ENCODE measurements around the gene NFIB. TPM values are rescaled to one million over a fixed set of nuclear protein-coding genes. Genes with fewer than 3 reads are reported as not detected.

NFIB gene
- total RNA-seq, 1 experiment from 2014 or later, result 12.5 TPM

DNA sequence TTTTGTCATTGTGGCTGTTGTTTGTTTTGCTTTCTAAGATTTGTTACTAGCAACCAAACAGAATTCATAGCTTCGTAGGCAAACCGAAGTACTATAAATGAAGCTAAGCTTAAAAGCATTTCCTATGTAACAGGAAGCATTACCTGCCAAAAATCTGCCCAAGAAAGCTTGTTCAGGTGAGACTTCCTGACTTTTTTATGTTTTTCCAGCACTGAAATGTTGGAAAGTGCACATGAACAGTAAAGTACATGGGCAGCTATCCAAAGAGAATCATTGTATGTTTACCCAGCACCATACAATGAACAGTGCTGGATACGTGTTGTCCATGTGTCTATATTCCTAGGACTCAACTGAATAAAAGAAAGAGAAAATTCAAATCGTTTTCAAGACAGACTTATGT is 247.1 kb downstream of the NFIB start:
- H3K4me1 Mint-ChIP-seq, result no peaks in the 10 kb centered on the region
- no peaks in the 10 kb centered on the region for H3K36me3 Mint-ChIP-seq
- ChIA-PET CTCF (no interaction called here), POLR2A (interaction anchor here (0.6 kb wide), 1 partner anchor 80 kb away, joined by 3 read pairs; no protein-coding TSS in a partner anchor)
- ATAC-seq (no peak), DNase-seq (ENCODE audit: low spot score) (no peak)
- H3K9me3 Mint-ChIP-seq, result peaks cover 5% of the 10 kb centered on the region; the same call in 1 of the 2 replicates
- TF ChIP-seq, protein P1, sequence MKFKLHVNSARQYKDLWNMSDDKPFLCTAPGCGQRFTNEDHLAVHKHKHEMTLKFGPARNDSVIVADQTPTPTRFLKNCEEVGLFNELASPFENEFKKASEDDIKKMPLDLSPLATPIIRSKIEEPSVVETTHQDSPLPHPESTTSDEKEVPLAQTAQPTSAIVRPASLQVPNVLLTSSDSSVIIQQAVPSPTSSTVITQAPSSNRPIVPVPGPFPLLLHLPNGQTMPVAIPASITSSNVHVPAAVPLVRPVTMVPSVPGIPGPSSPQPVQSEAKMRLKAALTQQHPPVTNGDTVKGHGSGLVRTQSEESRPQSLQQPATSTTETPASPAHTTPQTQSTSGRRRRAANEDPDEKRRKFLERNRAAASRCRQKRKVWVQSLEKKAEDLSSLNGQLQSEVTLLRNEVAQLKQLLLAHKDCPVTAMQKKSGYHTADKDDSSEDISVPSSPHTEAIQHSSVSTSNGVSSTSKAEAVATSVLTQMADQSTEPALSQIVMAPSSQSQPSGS (CRISPR knock-in tag; IDR thresholded peaks at IDR 0.05; ENCODE audit: borderline replicate concordance, low read depth), result no peak
- TF ChIP-seq NR3C1 (CRISPR knock-in tag; conservative IDR thresholded peaks at IDR 0.05; ENCODE audit: low read depth) (no peak), NR2C2 (CRISPR knock-in tag; IDR thresholded peaks at IDR 0.05) (no peak)
- TF ChIP-seq, protein P2, sequence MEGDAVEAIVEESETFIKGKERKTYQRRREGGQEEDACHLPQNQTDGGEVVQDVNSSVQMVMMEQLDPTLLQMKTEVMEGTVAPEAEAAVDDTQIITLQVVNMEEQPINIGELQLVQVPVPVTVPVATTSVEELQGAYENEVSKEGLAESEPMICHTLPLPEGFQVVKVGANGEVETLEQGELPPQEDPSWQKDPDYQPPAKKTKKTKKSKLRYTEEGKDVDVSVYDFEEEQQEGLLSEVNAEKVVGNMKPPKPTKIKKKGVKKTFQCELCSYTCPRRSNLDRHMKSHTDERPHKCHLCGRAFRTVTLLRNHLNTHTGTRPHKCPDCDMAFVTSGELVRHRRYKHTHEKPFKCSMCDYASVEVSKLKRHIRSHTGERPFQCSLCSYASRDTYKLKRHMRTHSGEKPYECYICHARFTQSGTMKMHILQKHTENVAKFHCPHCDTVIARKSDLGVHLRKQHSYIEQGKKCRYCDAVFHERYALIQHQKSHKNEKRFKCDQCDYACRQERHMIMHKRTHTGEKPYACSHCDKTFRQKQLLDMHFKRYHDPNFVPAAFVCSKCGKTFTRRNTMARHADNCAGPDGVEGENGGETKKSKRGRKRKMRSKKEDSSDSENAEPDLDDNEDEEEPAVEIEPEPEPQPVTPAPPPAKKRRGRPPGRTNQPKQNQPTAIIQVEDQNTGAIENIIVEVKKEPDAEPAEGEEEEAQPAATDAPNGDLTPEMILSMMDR (IDR thresholded peaks at IDR 0.05), result no peak
- H3K27ac Mint-ChIP-seq, result no peak overlapping the region
- H3K4me3 Mint-ChIP-seq, result no peak overlapping the region
- H3K27me3 Mint-ChIP-seq (ENCODE audit: low read depth), result no peaks in the 10 kb centered on the region

GRCh38 chr9:14066032-14066431 is 247.9 kb downstream of the NFIB start:
- DNase-seq (ENCODE audit: low spot score) (no peak), ATAC-seq (no peak)
- TF ChIP-seq, protein P3, sequence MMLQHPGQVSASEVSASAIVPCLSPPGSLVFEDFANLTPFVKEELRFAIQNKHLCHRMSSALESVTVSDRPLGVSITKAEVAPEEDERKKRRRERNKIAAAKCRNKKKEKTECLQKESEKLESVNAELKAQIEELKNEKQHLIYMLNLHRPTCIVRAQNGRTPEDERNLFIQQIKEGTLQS (CRISPR knock-in tag; conservative IDR thresholded peaks at IDR 0.05), result no peak
- no peak for TF ChIP-seq SP1 (CRISPR knock-in tag; conservative IDR thresholded peaks at IDR 0.05)
- no peak for TF ChIP-seq RORB (CRISPR knock-in tag; IDR thresholded peaks at IDR 0.05)
- no peak for TF ChIP-seq KAT7 (CRISPR knock-in tag; IDR thresholded peaks at IDR 0.05; ENCODE audit: borderline replicate concordance)
- no peak for TF ChIP-seq HMGA2 (CRISPR knock-in tag; IDR thresholded peaks at IDR 0.05)
- no peak for TF ChIP-seq SOX15 (CRISPR knock-in tag; IDR thresholded peaks at IDR 0.05)
- TF ChIP-seq NFYB (CRISPR knock-in tag; conservative IDR thresholded peaks at IDR 0.05; ENCODE audit: low read depth), result no peak
- TF ChIP-seq, protein P4, sequence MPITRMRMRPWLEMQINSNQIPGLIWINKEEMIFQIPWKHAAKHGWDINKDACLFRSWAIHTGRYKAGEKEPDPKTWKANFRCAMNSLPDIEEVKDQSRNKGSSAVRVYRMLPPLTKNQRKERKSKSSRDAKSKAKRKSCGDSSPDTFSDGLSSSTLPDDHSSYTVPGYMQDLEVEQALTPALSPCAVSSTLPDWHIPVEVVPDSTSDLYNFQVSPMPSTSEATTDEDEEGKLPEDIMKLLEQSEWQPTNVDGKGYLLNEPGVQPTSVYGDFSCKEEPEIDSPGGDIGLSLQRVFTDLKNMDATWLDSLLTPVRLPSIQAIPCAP (CRISPR knock-in tag; IDR thresholded peaks at IDR 0.05), result no peak
- no peak for TF ChIP-seq TEAD1 (CRISPR knock-in tag; IDR thresholded peaks at IDR 0.05)
- TF ChIP-seq FOXJ3 (CRISPR knock-in tag; IDR thresholded peaks at IDR 0.05; ENCODE audit: borderline replicate concordance), result no peak
- TF ChIP-seq MYBL2 (CRISPR knock-in tag; IDR thresholded peaks at IDR 0.05), result no peak
- Mint-ChIP-seq H3K36me3 (no peaks in the 10 kb centered on the region), H3K4me3 (no peak overlapping the region), H3K4me1 (no peaks in the 10 kb centered on the region), H3K9me3 (peaks cover 5% of the 10 kb centered on the region; the same call in 1 of the 2 replicates), H3K27me3 (ENCODE audit: low read depth) (no peaks in the 10 kb centered on the region), H3K27ac (no peak overlapping the region)
- POLR2A ChIA-PET, result no interaction called here
- CTCF ChIA-PET, result no interaction called here

DNA sequence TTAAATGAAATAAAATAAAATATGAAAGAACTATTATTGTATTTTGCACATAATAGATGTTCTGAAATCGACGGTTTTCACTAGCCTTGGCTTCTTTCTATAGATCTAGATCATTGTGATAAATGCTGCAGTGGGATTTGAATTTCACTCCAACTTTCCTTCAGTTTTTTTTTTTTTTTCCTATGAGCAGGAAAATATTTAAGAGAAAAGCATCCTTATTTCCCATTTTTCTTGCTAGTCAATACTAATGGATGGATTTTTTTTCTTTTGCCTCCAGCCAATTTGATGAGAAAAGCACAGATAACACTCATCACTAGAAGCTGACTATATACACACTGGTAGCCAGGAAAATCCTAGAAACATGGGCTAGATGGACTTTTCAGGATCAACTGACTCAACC is 249.0 kb downstream of the NFIB start:
- ChIA-PET CTCF (no interaction called here), POLR2A (no interaction called here)
- H3K27ac Mint-ChIP-seq, result no peak overlapping the region
- H3K9me3 Mint-ChIP-seq, result no peaks in the 10 kb centered on the region
- DNase-seq (ENCODE audit: low spot score) (no peak), ATAC-seq (no peak)
- H3K36me3 Mint-ChIP-seq, result no peaks in the 10 kb centered on the region
- H3K4me3 Mint-ChIP-seq, result no peak overlapping the region
- no peaks in the 10 kb centered on the region for H3K27me3 Mint-ChIP-seq (ENCODE audit: low read depth)
- H3K4me1 Mint-ChIP-seq, result no peaks in the 10 kb centered on the region
- TF ChIP-seq JUN (CRISPR knock-in tag; IDR thresholded peaks at IDR 0.05), result no peak
- TF ChIP-seq, protein P5, sequence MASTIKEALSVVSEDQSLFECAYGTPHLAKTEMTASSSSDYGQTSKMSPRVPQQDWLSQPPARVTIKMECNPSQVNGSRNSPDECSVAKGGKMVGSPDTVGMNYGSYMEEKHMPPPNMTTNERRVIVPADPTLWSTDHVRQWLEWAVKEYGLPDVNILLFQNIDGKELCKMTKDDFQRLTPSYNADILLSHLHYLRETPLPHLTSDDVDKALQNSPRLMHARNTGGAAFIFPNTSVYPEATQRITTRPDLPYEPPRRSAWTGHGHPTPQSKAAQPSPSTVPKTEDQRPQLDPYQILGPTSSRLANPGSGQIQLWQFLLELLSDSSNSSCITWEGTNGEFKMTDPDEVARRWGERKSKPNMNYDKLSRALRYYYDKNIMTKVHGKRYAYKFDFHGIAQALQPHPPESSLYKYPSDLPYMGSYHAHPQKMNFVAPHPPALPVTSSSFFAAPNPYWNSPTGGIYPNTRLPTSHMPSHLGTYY (CRISPR knock-in tag; IDR thresholded peaks at IDR 0.05), result no peak
- no peak for TF ChIP-seq NR2C2 (CRISPR knock-in tag; IDR thresholded peaks at IDR 0.05)
- no peak for TF ChIP-seq ZNF425 (CRISPR knock-in tag; conservative IDR thresholded peaks at IDR 0.05)
- TF ChIP-seq NFYB (CRISPR knock-in tag; conservative IDR thresholded peaks at IDR 0.05; ENCODE audit: low read depth), result no peak
- no peak for TF ChIP-seq ARID4B (CRISPR knock-in tag; IDR thresholded peaks at IDR 0.05; ENCODE audit: borderline replicate concordance)
